Astrocyte of the cerebellum (primary cell): ENCODE data around the gene ZNF516.

Experiments used
- DNase-seq: peaks from one replicate; pipeline ENCODE4 v3.0.0-alpha.2; 2011; ENCODE audit warnings: low read depth
- H3K4me3 ChIP-seq: 2 replicates; pipeline ENCODE4 v1.5.1; 2011; ENCODE audit warnings: mild to moderate bottlenecking, low read depth, low read length, moderate library complexity
- in situ Hi-C: cut with HindIII; loops from 2 replicates; pipeline ENCODE4 v1.10.0; 2017; ENCODE audit warnings: low sequenced_read_pairs
- TF ChIP-seq, protein P1 (sequence below): IDR thresholded peaks from 2 replicates; pipeline ENCODE4 v1.5.1; 2012; ENCODE audit warnings: low read length, low read depth, moderate library complexity, mild to moderate bottlenecking; ENCODE audit errors: missing control alignments

ZNF516 gene

DNA sequence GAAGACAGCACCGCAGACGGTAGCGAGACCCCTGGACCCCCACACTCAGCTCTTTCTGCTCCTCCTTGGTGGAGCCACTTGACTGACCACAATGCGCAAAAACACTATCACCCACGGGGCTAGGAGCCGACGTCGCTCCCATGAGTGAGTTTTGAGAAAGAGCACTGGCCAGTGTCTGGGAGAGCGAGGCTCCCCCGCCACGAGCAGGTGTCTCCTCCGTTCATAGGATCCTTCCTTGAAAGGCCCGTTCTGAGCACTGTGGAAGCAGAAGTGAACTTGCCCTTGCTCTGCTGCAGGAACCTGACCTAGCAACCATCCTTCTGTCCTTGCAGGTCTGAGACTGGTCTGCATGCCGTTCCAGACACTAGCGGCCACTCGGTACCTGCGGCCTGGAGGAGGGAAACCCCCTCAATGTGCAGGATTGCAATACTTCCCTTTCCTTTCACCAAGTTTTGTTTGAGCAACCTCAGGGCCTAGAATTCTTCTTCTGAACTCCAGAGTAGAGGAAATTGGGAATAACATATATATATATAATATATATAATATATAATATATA lies 12.9 kb upstream of the ZNF516 start:
- H3K4me3 ChIP-seq: no peak overlapping the region
- no peak for DNase-seq
- TF ChIP-seq, protein P1, sequence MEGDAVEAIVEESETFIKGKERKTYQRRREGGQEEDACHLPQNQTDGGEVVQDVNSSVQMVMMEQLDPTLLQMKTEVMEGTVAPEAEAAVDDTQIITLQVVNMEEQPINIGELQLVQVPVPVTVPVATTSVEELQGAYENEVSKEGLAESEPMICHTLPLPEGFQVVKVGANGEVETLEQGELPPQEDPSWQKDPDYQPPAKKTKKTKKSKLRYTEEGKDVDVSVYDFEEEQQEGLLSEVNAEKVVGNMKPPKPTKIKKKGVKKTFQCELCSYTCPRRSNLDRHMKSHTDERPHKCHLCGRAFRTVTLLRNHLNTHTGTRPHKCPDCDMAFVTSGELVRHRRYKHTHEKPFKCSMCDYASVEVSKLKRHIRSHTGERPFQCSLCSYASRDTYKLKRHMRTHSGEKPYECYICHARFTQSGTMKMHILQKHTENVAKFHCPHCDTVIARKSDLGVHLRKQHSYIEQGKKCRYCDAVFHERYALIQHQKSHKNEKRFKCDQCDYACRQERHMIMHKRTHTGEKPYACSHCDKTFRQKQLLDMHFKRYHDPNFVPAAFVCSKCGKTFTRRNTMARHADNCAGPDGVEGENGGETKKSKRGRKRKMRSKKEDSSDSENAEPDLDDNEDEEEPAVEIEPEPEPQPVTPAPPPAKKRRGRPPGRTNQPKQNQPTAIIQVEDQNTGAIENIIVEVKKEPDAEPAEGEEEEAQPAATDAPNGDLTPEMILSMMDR: no peak
- in situ Hi-C loops: no loop called here

DNA sequence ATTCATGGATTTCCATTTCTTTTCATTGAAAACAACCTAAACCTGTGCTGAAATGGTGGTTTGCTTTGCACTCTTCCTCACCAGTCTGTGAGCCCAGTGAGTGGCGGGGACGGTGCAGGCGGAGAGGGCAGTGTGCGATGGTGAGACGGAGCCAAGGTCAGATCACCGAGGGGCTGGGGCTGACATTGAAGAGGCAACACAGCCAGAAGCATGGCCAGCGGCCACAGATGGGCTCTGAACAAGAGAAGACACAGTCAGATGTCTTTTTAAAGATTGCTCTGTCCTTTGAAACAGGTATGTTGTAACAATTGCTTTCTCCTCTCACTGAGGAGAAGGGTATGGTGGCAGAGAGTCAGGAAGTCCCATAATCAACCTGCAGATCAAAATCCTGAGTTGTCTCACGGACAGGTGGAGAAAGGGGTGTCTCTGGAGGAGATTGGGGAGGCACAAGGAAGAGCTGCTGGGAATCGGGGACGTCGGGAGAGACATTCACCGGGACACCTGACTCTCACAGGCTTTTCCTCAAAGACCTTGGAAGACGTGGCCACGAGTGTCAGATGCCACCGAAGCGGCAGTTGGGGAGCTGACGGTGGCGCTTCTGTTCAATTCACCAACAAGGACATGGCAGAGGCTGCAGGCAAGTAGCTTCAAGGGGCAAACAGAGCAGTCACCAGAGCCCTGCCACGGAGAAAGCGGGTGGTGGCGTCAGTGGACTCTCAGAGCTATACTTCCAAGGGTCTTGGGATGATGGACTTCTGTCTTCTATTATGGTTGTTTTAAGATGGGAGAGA lies 12.1 kb upstream of the ZNF516 start:
- DNase-seq: no peak
- TF ChIP-seq, protein P1: no peak
- H3K4me3 ChIP-seq: no peak overlapping the region
- in situ Hi-C loops: no loop called here

DNA sequence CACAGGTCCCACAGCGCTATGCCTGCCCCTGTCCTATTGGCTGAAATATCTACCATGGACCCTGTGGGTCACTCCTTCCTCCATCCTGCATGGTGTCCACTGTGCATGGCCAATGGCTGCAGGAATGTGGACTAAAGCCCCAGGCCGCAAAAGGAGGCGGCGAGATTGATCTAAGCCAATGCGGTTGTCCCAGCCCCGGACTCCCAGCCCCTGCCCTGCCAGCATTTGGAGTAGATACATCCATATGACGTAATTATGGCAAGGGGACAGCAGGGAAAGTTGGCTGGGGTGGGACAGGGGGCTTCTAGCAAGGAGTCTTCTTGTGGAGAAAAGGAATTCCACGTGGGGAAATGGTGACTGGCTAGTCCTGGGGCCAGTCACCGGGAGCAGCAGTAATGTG lies 11.4 kb upstream of the ZNF516 start:
- DNase-seq: no peak
- H3K4me3 ChIP-seq: no peak overlapping the region
- TF ChIP-seq, protein P1: no peak
- in situ Hi-C loops: no loop called here

DNA sequence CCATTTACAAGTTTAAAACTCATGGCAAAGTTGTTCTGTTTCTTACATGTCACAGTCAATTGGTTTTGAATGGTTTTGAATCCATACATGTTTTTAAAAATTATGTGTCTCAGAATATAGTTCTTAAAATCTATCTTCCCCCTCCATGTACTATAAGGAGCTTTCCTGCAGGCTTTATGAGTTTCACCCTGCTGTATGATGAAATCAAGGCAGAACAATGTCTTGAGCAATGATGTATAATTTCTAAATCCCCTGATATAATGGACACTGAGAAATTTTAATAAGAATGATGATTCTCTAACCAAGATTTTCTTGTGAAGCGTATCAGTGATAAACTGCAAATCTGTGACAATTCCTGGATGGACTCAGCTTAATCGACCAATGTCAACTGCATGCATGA lies 10.6 kb upstream of the ZNF516 start:
- no peak overlapping the region for H3K4me3 ChIP-seq
- DNase-seq: no peak
- TF ChIP-seq, protein P1: no peak
- in situ Hi-C loops: no loop called here

DNA sequence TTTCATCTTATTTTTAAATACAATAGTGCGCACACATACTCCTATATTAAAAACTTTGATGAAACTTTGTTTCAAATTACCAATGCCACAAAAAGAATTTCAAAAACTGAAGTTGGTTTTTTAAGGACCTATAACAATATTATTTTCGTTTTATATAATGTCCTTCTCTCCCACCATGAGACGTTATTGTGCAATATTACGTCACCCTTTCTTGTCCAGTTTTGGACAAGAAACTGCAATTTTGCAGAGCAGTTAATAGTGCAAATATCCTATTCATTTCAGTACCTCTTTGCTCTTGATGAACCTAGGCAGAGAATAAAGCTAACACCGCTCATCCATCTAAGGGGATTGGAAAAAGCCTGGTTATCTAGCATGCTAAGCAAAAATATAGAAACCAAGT lies 9.7 kb upstream of the ZNF516 start:
- DNase-seq: no peak
- no peak overlapping the region for H3K4me3 ChIP-seq
- TF ChIP-seq, protein P1: no peak
- in situ Hi-C loops: no loop called here

DNA sequence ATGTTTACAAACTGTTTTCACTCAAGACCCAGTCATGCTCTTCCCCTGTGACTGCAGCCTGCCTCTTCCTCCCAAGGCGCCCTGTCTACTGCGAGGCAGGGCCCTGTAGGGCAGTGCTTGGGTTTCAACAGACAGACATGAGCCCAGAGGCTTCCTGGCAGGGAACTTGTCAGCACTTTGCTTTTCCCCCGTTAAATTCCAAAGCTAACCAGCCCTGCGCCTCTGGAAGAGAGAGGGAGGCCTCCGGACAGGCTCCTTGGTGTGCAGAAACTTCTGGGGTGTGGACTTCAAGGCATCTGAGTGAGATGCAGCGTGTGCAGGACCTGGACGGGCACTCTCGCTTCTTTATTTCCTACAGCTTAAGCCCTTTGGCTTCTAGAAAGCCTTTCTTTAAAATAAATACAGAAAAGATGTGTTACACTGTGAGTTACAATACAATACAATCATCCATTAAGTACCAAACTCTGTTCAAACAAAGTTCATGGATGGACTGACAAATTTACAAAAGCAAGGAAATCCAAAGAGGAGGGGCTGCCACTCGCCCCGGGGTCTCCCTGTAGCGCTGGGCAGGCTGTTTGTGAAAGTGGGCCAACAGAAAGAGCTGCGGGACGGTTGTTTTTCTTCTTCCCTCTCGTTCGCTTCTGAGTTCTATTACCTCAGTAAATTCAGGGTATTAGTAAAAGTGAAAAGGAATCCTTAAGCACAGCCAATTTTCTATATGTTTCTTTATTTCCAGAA lies 8.8 kb upstream of the ZNF516 start:
- TF ChIP-seq, protein P1: no peak
- no peak overlapping the region for H3K4me3 ChIP-seq
- no peak for DNase-seq
- in situ Hi-C loops: no loop called here
